ENCODE measurements around the gene ABCC1.

ABCC1 gene

DNA sequence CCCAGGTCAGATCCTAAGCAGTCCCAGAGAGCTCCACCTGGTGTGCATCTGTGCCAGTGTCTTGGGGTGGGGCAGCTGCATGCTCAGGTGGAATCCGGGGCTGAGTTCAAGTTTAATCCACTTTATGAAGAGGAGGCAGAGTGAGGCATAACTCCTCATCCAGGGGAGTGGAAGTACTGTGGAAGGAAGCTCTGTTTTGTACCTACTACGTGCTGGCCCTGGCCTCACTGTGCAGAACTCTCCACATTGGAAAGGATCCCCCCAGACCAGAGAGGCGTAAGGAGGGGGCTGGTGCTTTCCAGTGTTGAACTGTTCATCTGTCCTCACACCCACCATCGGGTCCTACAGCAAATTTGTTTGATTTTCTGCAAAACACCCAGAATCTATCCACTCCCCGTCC is 195.9 kb downstream of the ABCC1 start:
- no peaks in the 10 kb centered on the region for H3K9me3 ChIP-seq (ENCODE audit: control insufficient read depth, insufficient read depth, low read depth, low read length)
- H3K4me3 ChIP-seq (ENCODE audit: low read depth, low read length) = no peak overlapping the region
- no peaks in the 10 kb centered on the region for H3K4me1 ChIP-seq (ENCODE audit: control insufficient read depth, insufficient read depth, low read length)
- H3K36me3 ChIP-seq (ENCODE audit: control insufficient read depth in 2 of 2, insufficient read depth in 1 of 2, low read length in 2 of 2) = peaks cover 0 to 35% of the 10 kb centered on the region in 2 experiments; a peak in 1 of 3 replicates
- ChIA-PET CTCF (interaction anchor here (0.6 kb wide), 1 partner anchor 50 kb away, joined by 8 read pairs; no protein-coding TSS in a partner anchor), POLR2A (no interaction called here)
- TF ChIP-seq, protein P1, sequence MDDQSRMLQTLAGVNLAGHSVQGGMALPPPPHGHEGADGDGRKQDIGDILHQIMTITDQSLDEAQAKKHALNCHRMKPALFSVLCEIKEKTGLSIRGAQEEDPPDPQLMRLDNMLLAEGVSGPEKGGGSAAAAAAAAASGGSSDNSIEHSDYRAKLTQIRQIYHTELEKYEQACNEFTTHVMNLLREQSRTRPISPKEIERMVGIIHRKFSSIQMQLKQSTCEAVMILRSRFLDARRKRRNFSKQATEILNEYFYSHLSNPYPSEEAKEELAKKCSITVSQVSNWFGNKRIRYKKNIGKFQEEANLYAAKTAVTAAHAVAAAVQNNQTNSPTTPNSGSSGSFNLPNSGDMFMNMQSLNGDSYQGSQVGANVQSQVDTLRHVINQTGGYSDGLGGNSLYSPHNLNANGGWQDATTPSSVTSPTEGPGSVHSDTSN (CRISPR knock-in tag; IDR thresholded peaks at IDR 0.05) = no peak
- TF ChIP-seq TCF7L2 (IDR thresholded peaks at IDR 0.05; ENCODE audit: borderline replicate concordance, low read depth, low read length) (no peak), ZNF426 (tag by site-specific recombination; IDR thresholded peaks at IDR 0.05) (no peak), ZNF354C (tag by site-specific recombination; IDR thresholded peaks at IDR 0.05; ENCODE audit: borderline replicate concordance, low read depth) (no peak), ZNF777 (tag by site-specific recombination; IDR thresholded peaks at IDR 0.05; ENCODE audit: borderline replicate concordance) (no peak), ZNF776 (tag by site-specific recombination; IDR thresholded peaks at IDR 0.05; ENCODE audit: borderline replicate concordance) (no peak), ZSCAN30 (tag by site-specific recombination; IDR thresholded peaks at IDR 0.05) (no peak), ZNF37A (tag by site-specific recombination; IDR thresholded peaks at IDR 0.05) (no peak), TSHZ1 (tag by site-specific recombination; IDR thresholded peaks at IDR 0.05; ENCODE audit: borderline replicate concordance) (no peak), ZNF23 (tag by site-specific recombination; IDR thresholded peaks at IDR 0.05; ENCODE audit: borderline replicate concordance) (no peak), ZNF596 (tag by site-specific recombination; IDR thresholded peaks at IDR 0.05) (no peak), ZSCAN18 (tag by site-specific recombination; IDR thresholded peaks at IDR 0.05) (no peak), ZNF561 (tag by site-specific recombination; IDR thresholded peaks at IDR 0.05; ENCODE audit: borderline replicate concordance) (no peak), BCL11B (tag by site-specific recombination; IDR thresholded peaks at IDR 0.05; ENCODE audit: low read depth) (no peak), ZNF571 (tag by site-specific recombination; IDR thresholded peaks at IDR 0.05) (no peak)
- TF ChIP-seq, protein P2, sequence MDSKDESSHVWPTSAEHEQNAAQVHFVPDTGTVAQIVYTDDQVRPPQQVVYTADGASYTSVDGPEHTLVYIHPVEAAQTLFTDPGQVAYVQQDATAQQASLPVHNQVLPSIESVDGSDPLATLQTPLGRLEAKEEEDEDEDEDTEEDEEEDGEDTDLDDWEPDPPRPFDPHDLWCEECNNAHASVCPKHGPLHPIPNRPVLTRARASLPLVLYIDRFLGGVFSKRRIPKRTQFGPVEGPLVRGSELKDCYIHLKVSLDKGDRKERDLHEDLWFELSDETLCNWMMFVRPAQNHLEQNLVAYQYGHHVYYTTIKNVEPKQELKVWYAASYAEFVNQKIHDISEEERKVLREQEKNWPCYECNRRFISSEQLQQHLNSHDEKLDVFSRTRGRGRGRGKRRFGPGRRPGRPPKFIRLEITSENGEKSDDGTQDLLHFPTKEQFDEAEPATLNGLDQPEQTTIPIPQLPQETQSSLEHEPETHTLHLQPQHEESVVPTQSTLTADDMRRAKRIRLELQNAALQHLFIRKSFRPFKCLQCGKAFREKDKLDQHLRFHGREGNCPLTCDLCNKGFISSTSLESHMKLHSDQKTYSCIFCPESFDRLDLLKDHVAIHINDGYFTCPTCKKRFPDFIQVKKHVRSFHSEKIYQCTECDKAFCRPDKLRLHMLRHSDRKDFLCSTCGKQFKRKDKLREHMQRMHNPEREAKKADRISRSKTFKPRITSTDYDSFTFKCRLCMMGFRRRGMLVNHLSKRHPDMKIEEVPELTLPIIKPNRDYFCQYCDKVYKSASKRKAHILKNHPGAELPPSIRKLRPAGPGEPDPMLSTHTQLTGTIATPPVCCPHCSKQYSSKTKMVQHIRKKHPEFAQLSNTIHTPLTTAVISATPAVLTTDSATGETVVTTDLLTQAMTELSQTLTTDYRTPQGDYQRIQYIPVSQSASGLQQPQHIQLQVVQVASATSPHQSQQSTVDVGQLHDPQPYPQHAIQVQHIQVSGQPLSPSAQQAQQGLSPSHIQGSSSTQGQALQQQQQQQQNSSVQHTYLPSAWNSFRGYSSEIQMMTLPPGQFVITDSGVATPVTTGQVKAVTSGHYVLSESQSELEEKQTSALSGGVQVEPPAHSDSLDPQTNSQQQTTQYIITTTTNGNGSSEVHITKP (tag by site-specific recombination; IDR thresholded peaks at IDR 0.05) = no peak
- TF ChIP-seq, protein P3, sequence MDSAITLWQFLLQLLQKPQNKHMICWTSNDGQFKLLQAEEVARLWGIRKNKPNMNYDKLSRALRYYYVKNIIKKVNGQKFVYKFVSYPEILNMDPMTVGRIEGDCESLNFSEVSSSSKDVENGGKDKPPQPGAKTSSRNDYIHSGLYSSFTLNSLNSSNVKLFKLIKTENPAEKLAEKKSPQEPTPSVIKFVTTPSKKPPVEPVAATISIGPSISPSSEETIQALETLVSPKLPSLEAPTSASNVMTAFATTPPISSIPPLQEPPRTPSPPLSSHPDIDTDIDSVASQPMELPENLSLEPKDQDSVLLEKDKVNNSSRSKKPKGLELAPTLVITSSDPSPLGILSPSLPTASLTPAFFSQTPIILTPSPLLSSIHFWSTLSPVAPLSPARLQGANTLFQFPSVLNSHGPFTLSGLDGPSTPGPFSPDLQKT (IDR thresholded peaks at IDR 0.05; ENCODE audit: borderline replicate concordance, low read depth, low read length) = no peak
- no peak overlapping the region for H3K27ac ChIP-seq (ENCODE audit: extremely low read depth, low read depth, low read length)
